Astrocyte (in vitro differentiated cells and primary cell): Measurements from ENCODE around the gene KRT6C. TPM values are rescaled to one million over a fixed set of nuclear protein-coding genes. Genes with fewer than 3 reads are reported as not detected.

Experiments used
- DNase-seq: peaks from one replicate; pipeline ENCODE4 v3.0.0-alpha.2; 2010; ENCODE audit warnings: low read depth
- FAIRE-seq: peaks from 2 replicates; lab custom pipeline; 2011; peaks lifted over from hg19 to GRCh38; lab: Jason Lieb, UNC
- H2AFZ ChIP-seq: 2 replicates; pipeline ENCODE4 v1.6.0; 2012; ENCODE audit warnings: low read depth, low read length, inconsistent platforms
- H3K27ac ChIP-seq: 2 replicates; pipeline ENCODE4 v1.5.1; 2011; ENCODE audit warnings: low read depth, low read length, inconsistent platforms
- H3K27me3 ChIP-seq: 2 replicates; pipeline ENCODE4 v1.6.0; 2011; ENCODE audit warnings: low read length, inconsistent platforms; ENCODE audit not compliant: insufficient read depth
- H3K36me3 ChIP-seq: 2 replicates; pipeline ENCODE4 v1.5.1; 2011; ENCODE audit warnings: low read length, inconsistent platforms; ENCODE audit not compliant: insufficient read depth
- H3K4me1 ChIP-seq: 2 replicates; pipeline ENCODE4 v1.5.1; 2011; ENCODE audit warnings: low read length, inconsistent platforms; ENCODE audit not compliant: insufficient read depth
- H3K4me2 ChIP-seq: 2 replicates; pipeline ENCODE4 v1.6.0; 2012; ENCODE audit warnings: low read length, inconsistent platforms
- H3K4me3 ChIP-seq: 2 replicates; pipeline ENCODE4 v1.5.1; 2011; ENCODE audit warnings: low read depth, mild to moderate bottlenecking, low read length, inconsistent platforms; ENCODE audit not compliant: insufficient read depth
- H3K79me2 ChIP-seq: 2 replicates; pipeline ENCODE4 v1.6.0; 2012; ENCODE audit warnings: mild to moderate bottlenecking, low read length, inconsistent platforms; ENCODE audit not compliant: insufficient read depth
- H3K9ac ChIP-seq: 2 replicates; pipeline ENCODE4 v1.6.0; 2012; ENCODE audit warnings: mild to moderate bottlenecking, low read length, inconsistent platforms
- H3K9me3 ChIP-seq: 2 replicates; pipeline ENCODE4 v1.5.1; 2012; ENCODE audit warnings: low read depth, mild to moderate bottlenecking, low read length, inconsistent platforms; ENCODE audit not compliant: insufficient read depth
- H4K20me1 ChIP-seq: 2 replicates; pipeline ENCODE4 v1.6.0; 2012; ENCODE audit warnings: low read length, inconsistent platforms; ENCODE audit not compliant: insufficient read depth
- H3K27ac Mint-ChIP-seq: one replicate; pipeline ENCODE4 v1.8.0; 2021; ENCODE audit warnings: mild to moderate bottlenecking, mixed read lengths; ENCODE audit not compliant: unreplicated experiment
- H3K27me3 Mint-ChIP-seq: one replicate; pipeline ENCODE4 v1.8.0; 2021; ENCODE audit warnings: low read depth, mixed read lengths; ENCODE audit not compliant: unreplicated experiment
- H3K36me3 Mint-ChIP-seq: one replicate; pipeline ENCODE4 v1.8.0; 2021; ENCODE audit warnings: low read depth, mixed read lengths; ENCODE audit not compliant: unreplicated experiment
- H3K4me1 Mint-ChIP-seq: one replicate; pipeline ENCODE4 v1.8.0; 2021; ENCODE audit warnings: low read depth, mixed read lengths; ENCODE audit not compliant: unreplicated experiment
- H3K4me3 Mint-ChIP-seq: one replicate; pipeline ENCODE4 v1.8.0; 2021; ENCODE audit warnings: mild to moderate bottlenecking, moderate library complexity, mixed read lengths; ENCODE audit not compliant: unreplicated experiment
- H3K9me3 Mint-ChIP-seq: one replicate; pipeline ENCODE4 v1.8.0; 2021; ENCODE audit warnings: mild to moderate bottlenecking, mixed read lengths; ENCODE audit not compliant: unreplicated experiment
- CTCF ChIP-seq: IDR thresholded peaks from 2 replicates; pipeline ENCODE4 v1.5.1; 2011; ENCODE audit warnings: low read depth, mild to moderate bottlenecking, inconsistent platforms, low read length, moderate library complexity; ENCODE audit not compliant: insufficient read depth
- EZH2 ChIP-seq: IDR thresholded peaks from 2 replicates; pipeline ENCODE4 v1.6.1; 2012; ENCODE audit warnings: mild to moderate bottlenecking, low read length, inconsistent platforms; ENCODE audit not compliant: insufficient read depth
- total RNA-seq: library from RNA; stranded (reverse); gene quantifications from 2 replicates; pipeline ENCODE4 v1.2.1, GENCODE V29; 2021

KRT6C gene
- total RNA-seq, 1 donor from 2014 or later, result not detected

- no peak for TF ChIP-seq CTCF
- TF ChIP-seq EZH2, result no peak
- Mint-ChIP-seq H3K27ac (no peak overlapping the region), H3K9me3 (peaks cover 5% of the 10 kb centered on the region), H3K27me3 (peaks cover 36% of the 10 kb centered on the region), H3K36me3 (no peaks in the 10 kb centered on the region), H3K4me1 (no peaks in the 10 kb centered on the region), H3K4me3 (no peak overlapping the region)
- no peak for FAIRE-seq
- H3K27me3 ChIP-seq, result peaks cover 18% of the 10 kb centered on the region
- no peak overlapping the region for H3K27ac ChIP-seq
- H3K4me1 ChIP-seq, result no peaks in the 10 kb centered on the region
- H3K79me2 ChIP-seq, result no peaks in the 10 kb centered on the region
- H3K4me3 ChIP-seq, result no peak overlapping the region
- no peak overlapping the region for H3K9ac ChIP-seq
- H3K9me3 ChIP-seq, result no peaks in the 10 kb centered on the region
- H3K36me3 ChIP-seq, result no peaks in the 10 kb centered on the region
- H2AFZ ChIP-seq, result no peak overlapping the region
- H4K20me1 ChIP-seq, result no peaks in the 10 kb centered on the region
- DNase-seq, result no peak
- no peak overlapping the region for H3K4me2 ChIP-seq
These were observed 12.8 kb upstream of the KRT6C start for GRCh38 chr12:52486166-52487105.

GRCh38 chr12:52480073-52480472 is 6.5 kb upstream of the KRT6C start:
- H3K9me3 ChIP-seq, result no peaks in the 10 kb centered on the region
- FAIRE-seq (no peak), DNase-seq (no peak)
- no peak overlapping the region for H3K4me3 ChIP-seq
- no peak overlapping the region for H3K4me2 ChIP-seq
- no peaks in the 10 kb centered on the region for H3K36me3 ChIP-seq
- no peak overlapping the region for H3K9ac ChIP-seq
- no peak overlapping the region for H3K27ac ChIP-seq
- peaks cover 1% of the 10 kb centered on the region for H3K27me3 Mint-ChIP-seq
- H3K4me3 Mint-ChIP-seq, result no peak overlapping the region
- peaks cover 8% of the 10 kb centered on the region for H3K9me3 Mint-ChIP-seq
- no peaks in the 10 kb centered on the region for H3K4me1 Mint-ChIP-seq
- no peaks in the 10 kb centered on the region for H3K36me3 Mint-ChIP-seq
- no peak overlapping the region for H3K27ac Mint-ChIP-seq
- H3K4me1 ChIP-seq, result no peaks in the 10 kb centered on the region
- peaks cover 6% of the 10 kb centered on the region for H3K27me3 ChIP-seq
- TF ChIP-seq EZH2 (no peak), CTCF (no peak)
- no peaks in the 10 kb centered on the region for H4K20me1 ChIP-seq
- no peak overlapping the region for H2AFZ ChIP-seq
- H3K79me2 ChIP-seq, result no peaks in the 10 kb centered on the region

GRCh38 chr12:52477651-52478050 is 4.0 kb upstream of the KRT6C start:
- no peaks in the 10 kb centered on the region for H4K20me1 ChIP-seq
- FAIRE-seq (no peak), DNase-seq (no peak)
- no peaks in the 10 kb centered on the region for H3K4me1 ChIP-seq
- no peak overlapping the region for H3K27ac ChIP-seq
- no peak overlapping the region for H3K4me3 ChIP-seq
- H3K36me3 ChIP-seq, result no peaks in the 10 kb centered on the region
- Mint-ChIP-seq H3K27me3 (no peaks in the 10 kb centered on the region), H3K27ac (no peak overlapping the region), H3K4me1 (no peaks in the 10 kb centered on the region), H3K4me3 (no peak overlapping the region), H3K36me3 (no peaks in the 10 kb centered on the region), H3K9me3 (peaks cover 8% of the 10 kb centered on the region)
- H3K79me2 ChIP-seq, result no peaks in the 10 kb centered on the region
- no peak overlapping the region for H2AFZ ChIP-seq
- TF ChIP-seq CTCF, result no peak
- TF ChIP-seq EZH2, result no peak
- H3K9ac ChIP-seq, result no peak overlapping the region
- H3K9me3 ChIP-seq, result no peaks in the 10 kb centered on the region
- no peak overlapping the region for H3K4me2 ChIP-seq
- peaks cover 2% of the 10 kb centered on the region for H3K27me3 ChIP-seq
